GM19035 (cell line): Measurements from ENCODE around the gene VSTM4.

ENCODE experiments used
- ATAC-seq: cut with Tn5 transposase; IDR thresholded peaks from one replicate; pipeline ENCODE4 v1.9.1; 2021; ENCODE audit not compliant: unreplicated experiment

Gene VSTM4

GRCh38 chr10:49010295-49010694 lies 105.0 kb downstream of the VSTM4 start:
- ATAC-seq, result no peak

- ATAC-seq, result no peak
These were observed 105.9 kb downstream of the VSTM4 start for GRCh38 chr10:49009199-49009979.

GRCh38 chr10:49008505-49009198 lies 106.7 kb downstream of the VSTM4 start:
- ATAC-seq, result no peak

GRCh38 chr10:49008091-49008490 lies 107.2 kb downstream of the VSTM4 start:
- ATAC-seq, result no peak

- ATAC-seq, result no peak
These were observed 108.2 kb downstream of the VSTM4 start for GRCh38 chr10:49007129-49007528.

GRCh38 chr10:49005270-49005669 lies 110.1 kb downstream of the VSTM4 start:
- no peak for ATAC-seq

GRCh38 chr10:49001870-49002672 lies 113.3 kb downstream of the VSTM4 start:
- no peak for ATAC-seq

GRCh38 chr10:49001402-49001801 lies 113.9 kb downstream of the VSTM4 start:
- ATAC-seq, result no peak

- no peak for ATAC-seq
These were observed 114.6 kb downstream of the VSTM4 start for GRCh38 chr10:49000437-49001398.

- ATAC-seq, result no peak
These were observed 116.0 kb downstream of the VSTM4 start for GRCh38 chr10:48999346-48999745.

- ATAC-seq, result no peak
These were observed 119.0 kb downstream of the VSTM4 start for GRCh38 chr10:48996329-48996728.

- no peak for ATAC-seq
These were observed 121.7 kb downstream of the VSTM4 start for GRCh38 chr10:48993627-48994026.

- no peak for ATAC-seq
These were observed 125.1 kb downstream of the VSTM4 start for GRCh38 chr10:48990226-48990625.

GRCh38 chr10:48985621-48986158 lies 129.6 kb downstream of the VSTM4 start:
- no peak for ATAC-seq

GRCh38 chr10:48983648-48984351 lies 131.5 kb downstream of the VSTM4 start:
- ATAC-seq, result no peak

GRCh38 chr10:48982584-48982983 lies 132.7 kb downstream of the VSTM4 start:
- ATAC-seq, result no peak

GRCh38 chr10:48981310-48981907 lies 133.9 kb downstream of the VSTM4 start:
- ATAC-seq, result no peak

GRCh38 chr10:48978318-48978717 lies 137.0 kb downstream of the VSTM4 start:
- ATAC-seq, result no peak

- ATAC-seq, result no peak
These were observed 139.1 kb downstream of the VSTM4 start for GRCh38 chr10:48976196-48976595.
